T-helper 1 cell treated with Interleukin-12 subunit alpha and Interleukin-12 subunit beta and Interleukin-4 antibody, amounts not matched to agents 30 ng/mL and 1 ng/mL, for 36 hours (primary cell): ENCODE measurements around the gene WDR1. TPM values are rescaled to one million over a fixed set of nuclear protein-coding genes. Genes with fewer than 3 reads are reported as not detected.

Source experiments
- intact Hi-C: fragments of 100-400 bp; cut with micrococcal nuclease; formaldehyde crosslinking; loops from one replicate; pipeline ENCODE4 v1.15.1; 2024
- total RNA-seq: library from RNA; stranded (reverse); gene quantifications from 2 replicates; pipeline ENCODE4 v1.2.3, GENCODE V29; 2022

WDR1 gene
- total RNA-seq: 507 and 522 TPM in 2 replicates

GRCh38 chr4:10116569-10117358 lies at the start of gene WDR1:
WDR1 (minus strand) TSS chr4:10116799; CDS start chr4:10116666, 133 bp downstream.
- intact Hi-C loops: loop anchor here (1.0 to 5.0 kb wide), 9 partner anchors 10 to 1356 kb away; partner anchors contain the start of gene ZNF518B

- intact Hi-C loops: loop anchor here (5.0 kb wide), 1 partner anchor 68 kb away; no protein-coding TSS in a partner anchor
These were observed 48.3 kb upstream of the WDR1 start for GRCh38 chr4:10164877-10165283.

GRCh38 chr4:10163296-10163695 lies 46.7 kb upstream of the WDR1 start:
- intact Hi-C loops: loop anchor here (5.0 kb wide), 1 partner anchor 66 kb away; no protein-coding TSS in a partner anchor

GRCh38 chr4:10162341-10163000 lies 45.9 kb upstream of the WDR1 start:
- intact Hi-C loops: loop anchor here (1.0 to 5.0 kb wide), 2 partner anchors 21 to 65 kb away; no protein-coding TSS in a partner anchor

GRCh38 chr4:10161840-10162239 lies 45.2 kb upstream of the WDR1 start:
- intact Hi-C loops: loop anchor here (1.0 to 5.0 kb wide), 2 partner anchors 21 to 65 kb away; no protein-coding TSS in a partner anchor

GRCh38 chr4:10161146-10161545 lies 44.5 kb upstream of the WDR1 start:
- intact Hi-C loops: loop anchor here (5.0 kb wide), 1 partner anchor 64 kb away; no protein-coding TSS in a partner anchor

- intact Hi-C loops: loop anchor here (5.0 kb wide), 1 partner anchor 63 kb away; no protein-coding TSS in a partner anchor
These were observed 43.8 kb upstream of the WDR1 start for GRCh38 chr4:10160281-10160856.

GRCh38 chr4:10159671-10160070 lies 43.1 kb upstream of the WDR1 start:
- intact Hi-C loops: loop anchor here (5.0 kb wide), 1 partner anchor 62 kb away; no protein-coding TSS in a partner anchor

GRCh38 chr4:10158333-10158942 lies 41.8 kb upstream of the WDR1 start:
- intact Hi-C loops: no loop called here

GRCh38 chr4:10157478-10158332 lies 41.1 kb upstream of the WDR1 start:
- intact Hi-C loops: loop anchor here (1.0 kb wide), 6 partner anchors 41 to 392 kb away; partner anchors contain the start of gene WDR1

GRCh38 chr4:10154241-10154640 lies 37.6 kb upstream of the WDR1 start:
- intact Hi-C loops: no loop called here

- intact Hi-C loops: no loop called here
These were observed 36.6 kb upstream of the WDR1 start for GRCh38 chr4:10153161-10153560.

- intact Hi-C loops: no loop called here
These were observed 34.6 kb upstream of the WDR1 start for GRCh38 chr4:10151182-10151581.

GRCh38 chr4:10144966-10145365 lies 28.4 kb upstream of the WDR1 start:
- intact Hi-C loops: no loop called here

- intact Hi-C loops: no loop called here
These were observed 27.9 kb upstream of the WDR1 start for GRCh38 chr4:10144479-10144878.

- intact Hi-C loops: no loop called here
These were observed 26.6 kb upstream of the WDR1 start for GRCh38 chr4:10143171-10143570.

GRCh38 chr4:10140866-10141759 lies 24.5 kb upstream of the WDR1 start:
- intact Hi-C loops: no loop called here

- intact Hi-C loops: no loop called here
These were observed 22.9 kb upstream of the WDR1 start for GRCh38 chr4:10139518-10139917.

GRCh38 chr4:10135260-10135659 lies 18.7 kb upstream of the WDR1 start:
- intact Hi-C loops: no loop called here
